ENCODE measurements around the gene NF2.

GRCh38 chr22:29615705-29616327 is 12.4 kb downstream of the NF2 start:
- TF ChIP-seq ZNF274 (IDR thresholded peaks at IDR 0.05; ENCODE audit: low read depth, low read length) (no peak), YY1 (IDR thresholded peaks at IDR 0.05; ENCODE audit: insufficient read depth, insufficient read length) (no peak), SUZ12 (IDR thresholded peaks at IDR 0.05; ENCODE audit: extremely low read depth, insufficient read depth, insufficient read length) (no peak)

Data from NT2/D1 (cell line).